ENCODE data around the gene PRKCE.

PRKCE gene

GRCh38 chr2:46142546-46143428, 491.3 kb downstream of the PRKCE start:
- no peak for DNase-seq

GRCh38 chr2:46143429-46144132, 492.1 kb downstream of the PRKCE start:
- DNase-seq, result no peak

GRCh38 chr2:46144133-46144800, 492.8 kb downstream of the PRKCE start:
- DNase-seq, result no peak

GRCh38 chr2:46145017-46145416, 493.5 kb downstream of the PRKCE start:
- no peak for DNase-seq

GRCh38 chr2:46145840-46146239, 494.4 kb downstream of the PRKCE start:
- DNase-seq, result no peak

- no peak for DNase-seq
Observed at GRCh38 chr2:46146866-46147502, 495.5 kb downstream of the PRKCE start.

GRCh38 chr2:46147626-46148368, 496.3 kb downstream of the PRKCE start:
- DNase-seq, result no peak

GRCh38 chr2:46148369-46148736, 496.9 kb downstream of the PRKCE start:
- no peak for DNase-seq

- no peak for DNase-seq
Observed at GRCh38 chr2:46150445-46150955, 499.0 kb downstream of the PRKCE start.

GRCh38 chr2:46151577-46151976, 500.1 kb downstream of the PRKCE start:
- no peak for DNase-seq

- DNase-seq, result no peak
Observed at GRCh38 chr2:46153996-46154753, 502.7 kb downstream of the PRKCE start.

GRCh38 chr2:46157072-46157965, 505.8 kb downstream of the PRKCE start:
- DNase-seq, result no peak

- no peak for DNase-seq
Observed at GRCh38 chr2:46157966-46158310, 506.5 kb downstream of the PRKCE start.

GRCh38 chr2:46158661-46159060, 507.2 kb downstream of the PRKCE start:
- no peak for DNase-seq

GRCh38 chr2:46160326-46160725, 508.9 kb downstream of the PRKCE start:
- DNase-seq, result no peak

GRCh38 chr2:46161315-46161714, 509.8 kb downstream of the PRKCE start:
- DNase-seq, result no peak

GRCh38 chr2:46161911-46162310, 510.4 kb downstream of the PRKCE start:
- no peak for DNase-seq

- DNase-seq, result no peak
Observed at GRCh38 chr2:46162329-46163097, 511.0 kb downstream of the PRKCE start.

GRCh38 chr2:46163098-46163430, 511.6 kb downstream of the PRKCE start:
- DNase-seq, result no peak
